Activated CD4-positive, alpha-beta T cell treated with anti-CD3 and anti-CD28 coated beads for 36 hours (primary cell): ENCODE measurements around the gene PPP6C. TPM values are rescaled to one million over a fixed set of nuclear protein-coding genes. Genes with fewer than 3 reads are reported as not detected.
"Not testable (repeated sequence)": the region's sequence is repeated elsewhere in the genome, so short reads cannot be mapped to it uniquely, and the experiment has no call there.

Source experiments
- ATAC-seq: fragments of 200-7000 bp; cut with Tn5 transposase; one replicate; pipeline ENCODE4 v1.10.0; 2021; ENCODE audit warnings: mild to moderate bottlenecking, moderate library complexity
- CTCF ChIA-PET: fragments of 350-600 bp; sonication (Branson Sonifier 250); formaldehyde crosslinking; loops from one replicate; lab custom pipeline; 2021; ENCODE audit warnings: antibody characterized with exemption; lab: Charles Lee
- POLR2A ChIA-PET: fragments of 350-600 bp; sonication (Branson Sonifier 250); formaldehyde crosslinking; loops from one replicate; lab custom pipeline; 2021; ENCODE audit warnings: antibody characterized with exemption, inconsistent platforms; lab: Charles Lee
- DNase-seq: peaks from one replicate; pipeline ENCODE4 v3.0.0-alpha.2; 2020
- H3K27ac Mint-ChIP-seq: one replicate; pipeline ENCODE4 v1.8.0; 2021; ENCODE audit warnings: mixed read lengths
- H3K27me3 Mint-ChIP-seq: one replicate; pipeline ENCODE4 v1.8.0; 2021; ENCODE audit warnings: mixed read lengths
- H3K36me3 Mint-ChIP-seq: one replicate; pipeline ENCODE4 v1.8.0; 2021; ENCODE audit warnings: low read depth, mixed read lengths
- H3K4me1 Mint-ChIP-seq: one replicate; pipeline ENCODE4 v1.8.0; 2021; ENCODE audit warnings: mixed read lengths
- H3K4me3 Mint-ChIP-seq: one replicate; pipeline ENCODE4 v1.8.0; 2021; ENCODE audit warnings: mild to moderate bottlenecking, moderate library complexity, mixed read lengths
- H3K9me3 Mint-ChIP-seq: one replicate; pipeline ENCODE4 v1.8.0; 2021; ENCODE audit warnings: low read depth, mixed read lengths
- intact Hi-C, 2 experiments: fragments of 100-400 bp; cut with DNase I in 1 of 2; cut with micrococcal nuclease in 1 of 2; formaldehyde crosslinking; loops; one replicate each; pipeline versions ENCODE4 v1.14.2 to v1.15.1; 2022 to 2024; cut with DNase I, micrococcal nuclease
- total RNA-seq, 2 experiments: library from RNA; stranded (reverse); gene quantifications; one replicate each; pipeline ENCODE4 v1.2.3, GENCODE V29; 2021

Gene PPP6C
- total RNA-seq, 2 experiments from 2014 or later: 35.1 to 47.3 TPM

DNA sequence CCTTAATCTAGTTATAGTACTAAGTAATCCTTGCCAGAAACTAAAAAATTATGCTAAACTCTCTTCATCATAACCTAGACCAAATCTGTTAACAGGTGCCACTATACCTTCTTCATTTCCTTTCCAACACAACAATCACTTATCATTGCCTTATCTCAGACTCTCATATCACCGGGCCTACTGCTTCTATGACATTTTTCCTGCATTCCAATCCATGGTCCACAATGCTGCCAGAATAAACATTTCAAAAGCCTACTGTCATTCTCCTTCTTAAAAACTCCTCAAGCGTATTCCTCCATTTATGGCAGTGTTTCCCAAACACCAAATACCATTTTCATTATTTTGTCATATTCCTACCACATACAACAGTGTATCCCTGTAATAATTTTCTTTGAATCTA, 6.5 kb downstream of the PPP6C start:
- Mint-ChIP-seq H3K4me1 (peaks cover 70% of the 10 kb centered on the region), H3K4me3 (no peak overlapping the region), H3K9me3 (peaks cover 5% of the 10 kb centered on the region), H3K27ac (no peak overlapping the region), H3K36me3 (peaks cover 34% of the 10 kb centered on the region), H3K27me3 (no peaks in the 10 kb centered on the region)
- no peak for ATAC-seq
- intact Hi-C loops: no loop called here
- POLR2A ChIA-PET: no interaction called here
- CTCF ChIA-PET: no interaction called here
- DNase-seq: no peak

DNA sequence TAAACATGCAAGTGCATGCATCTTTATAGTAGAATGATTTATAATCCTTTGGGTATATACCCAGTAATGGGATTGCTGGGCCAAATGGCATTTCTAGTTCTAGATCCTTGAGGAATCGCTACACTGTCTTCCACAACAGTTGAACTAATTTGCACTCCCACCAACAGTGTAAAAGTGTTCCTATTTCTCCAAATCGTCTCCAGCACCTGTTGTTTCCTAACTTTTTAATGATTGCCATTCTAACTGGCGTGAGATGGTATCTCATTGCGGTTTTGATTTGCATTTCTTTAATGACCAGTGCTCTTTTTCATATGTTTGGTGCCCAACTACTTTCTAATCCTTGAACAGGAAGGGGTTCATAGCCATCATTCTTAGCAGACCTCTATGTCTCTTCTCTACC, 7.8 kb downstream of the PPP6C start:
- H3K27me3 Mint-ChIP-seq, POLR2A ChIA-PET, H3K4me3 Mint-ChIP-seq, ATAC-seq, H3K9me3 Mint-ChIP-seq, intact Hi-C loops, DNase-seq: not testable (repeated sequence)
- peak overlapping the region; percentile 18 for H3K27ac Mint-ChIP-seq
- CTCF ChIA-PET: interaction anchor here (1.0 kb wide), 1 partner anchor 16 kb away, joined by 3 read pairs; no protein-coding TSS in a partner anchor
- peaks cover 66% of the 10 kb centered on the region for H3K4me1 Mint-ChIP-seq
- peaks cover 34% of the 10 kb centered on the region for H3K36me3 Mint-ChIP-seq

DNA sequence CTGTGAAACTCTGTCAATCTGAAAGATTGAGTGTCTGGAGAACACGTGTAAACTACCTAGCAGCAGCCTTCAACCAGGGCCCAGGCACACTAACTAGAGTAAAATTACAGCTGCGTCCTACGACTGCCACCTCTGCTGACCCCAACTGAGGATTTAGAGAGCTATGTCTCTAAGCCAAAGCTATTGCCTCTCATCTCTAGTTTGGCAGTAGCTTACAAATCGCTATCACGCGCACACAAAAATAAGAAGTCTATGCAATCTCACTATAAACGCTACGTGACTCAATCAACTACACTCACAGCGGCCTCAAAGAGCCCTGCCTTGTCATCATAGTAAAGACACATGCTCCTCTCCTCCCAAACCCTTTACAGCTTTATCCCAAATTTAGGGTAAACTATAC, 8.7 kb downstream of the PPP6C start:
- peaks cover 5% of the 10 kb centered on the region for H3K9me3 Mint-ChIP-seq
- DNase-seq (no peak), ATAC-seq (no peak)
- no peaks in the 10 kb centered on the region for H3K27me3 Mint-ChIP-seq
- POLR2A ChIA-PET: no interaction called here
- intact Hi-C loops: no loop called here
- H3K4me1 Mint-ChIP-seq: peaks cover 70% of the 10 kb centered on the region
- H3K36me3 Mint-ChIP-seq: peaks cover 34% of the 10 kb centered on the region
- peak overlapping the region; percentile 65 for H3K27ac Mint-ChIP-seq
- no peak overlapping the region for H3K4me3 Mint-ChIP-seq
- CTCF ChIA-PET: no interaction called here

DNA sequence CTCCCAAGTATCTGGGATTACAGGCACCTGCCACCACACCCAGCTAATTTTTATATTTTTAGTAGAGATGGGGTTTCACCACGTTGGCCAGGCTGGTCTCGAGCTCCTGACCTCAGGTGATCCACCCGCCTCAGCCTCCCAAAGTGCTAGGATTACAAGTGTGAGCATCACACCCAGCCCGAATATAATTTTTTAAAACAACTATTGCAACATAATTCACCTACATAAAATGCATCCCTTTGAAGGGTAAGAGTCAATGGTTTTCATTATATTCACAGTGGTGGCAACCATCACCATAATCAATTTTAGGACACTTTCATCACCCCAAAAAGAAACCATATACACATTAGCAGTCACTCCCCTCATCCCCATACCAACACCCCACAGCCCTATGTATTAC, 9.8 kb downstream of the PPP6C start:
- POLR2A ChIA-PET: not testable (repeated sequence)

DNA sequence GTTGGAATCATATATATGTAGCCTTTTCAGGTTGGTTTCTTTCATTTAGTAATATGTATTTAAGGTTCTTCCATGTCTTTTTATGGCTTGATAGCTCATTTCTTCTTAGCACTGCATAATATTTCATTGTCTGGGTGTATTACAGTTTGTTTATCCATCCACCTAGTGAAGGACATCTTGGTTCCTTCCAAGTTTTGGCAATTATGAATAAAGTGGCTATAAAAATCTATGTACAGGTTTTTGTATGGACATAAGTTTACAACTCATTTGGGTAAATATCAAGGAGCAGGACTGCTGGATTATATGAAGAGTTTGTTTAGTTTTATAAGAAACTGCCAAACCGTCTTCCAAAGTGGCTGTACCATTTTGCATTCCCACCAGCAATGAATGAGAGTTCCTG, 11.7 kb downstream of the PPP6C start:
- no peaks in the 10 kb centered on the region for H3K27me3 Mint-ChIP-seq
- H3K36me3 Mint-ChIP-seq: peaks cover 25% of the 10 kb centered on the region
- POLR2A ChIA-PET: no interaction called here
- H3K9me3 Mint-ChIP-seq: peaks cover 5% of the 10 kb centered on the region
- CTCF ChIA-PET: interaction anchor here (0.7 kb wide), 1 partner anchor 34 kb away, joined by 4 read pairs; no protein-coding TSS in a partner anchor
- H3K4me3 Mint-ChIP-seq: no peak overlapping the region
- H3K4me1 Mint-ChIP-seq: peaks cover 58% of the 10 kb centered on the region
- ATAC-seq (no peak), DNase-seq (no peak)
- intact Hi-C loops: no loop called here
- no peak overlapping the region for H3K27ac Mint-ChIP-seq

More for the DNA sequence above, 9.8 kb downstream of the PPP6C start:
- ATAC-seq, H3K4me3 Mint-ChIP-seq, DNase-seq, H3K27ac Mint-ChIP-seq, H3K9me3 Mint-ChIP-seq, H3K27me3 Mint-ChIP-seq, intact Hi-C loops: not testable (repeated sequence)
- CTCF ChIA-PET: interaction anchor here (0.7 kb wide), 1 partner anchor 29 kb away, joined by 3 read pairs; no protein-coding TSS in a partner anchor
- Mint-ChIP-seq H3K4me1 (peaks cover 60% of the 10 kb centered on the region), H3K36me3 (peaks cover 31% of the 10 kb centered on the region)

DNA sequence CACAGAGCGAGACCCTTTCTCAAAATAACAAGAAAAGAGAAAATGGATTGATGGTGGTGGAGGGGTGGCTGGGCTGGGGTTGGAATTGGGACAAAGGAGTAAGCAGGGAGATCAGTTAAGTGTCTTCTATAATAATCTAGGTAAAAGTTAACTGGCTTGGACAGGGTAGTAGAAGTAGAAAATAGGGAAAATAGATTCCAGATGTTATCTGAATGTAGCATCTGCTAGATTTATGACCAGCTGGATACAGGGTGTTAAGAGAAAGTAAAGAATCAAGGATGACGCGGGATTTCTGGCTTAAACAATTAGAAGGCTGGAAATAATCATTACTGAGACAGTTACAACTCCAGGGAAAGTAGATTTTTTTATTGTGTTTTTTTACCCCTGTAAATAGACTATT, 13.0 kb downstream of the PPP6C start:
- Mint-ChIP-seq H3K4me3 (no peak overlapping the region), H3K9me3 (no peaks in the 10 kb centered on the region), H3K36me3 (peaks cover 22% of the 10 kb centered on the region), H3K4me1 (peaks cover 57% of the 10 kb centered on the region), H3K27me3 (no peaks in the 10 kb centered on the region), H3K27ac (no peak overlapping the region)
- DNase-seq (no peak), ATAC-seq (no peak)
- POLR2A ChIA-PET: interaction anchor here (1.1 kb wide), 1 partner anchor 9 kb away, joined by 3 read pairs; no protein-coding TSS in a partner anchor
- CTCF ChIA-PET: no interaction called here
- intact Hi-C loops: no loop called here

DNA sequence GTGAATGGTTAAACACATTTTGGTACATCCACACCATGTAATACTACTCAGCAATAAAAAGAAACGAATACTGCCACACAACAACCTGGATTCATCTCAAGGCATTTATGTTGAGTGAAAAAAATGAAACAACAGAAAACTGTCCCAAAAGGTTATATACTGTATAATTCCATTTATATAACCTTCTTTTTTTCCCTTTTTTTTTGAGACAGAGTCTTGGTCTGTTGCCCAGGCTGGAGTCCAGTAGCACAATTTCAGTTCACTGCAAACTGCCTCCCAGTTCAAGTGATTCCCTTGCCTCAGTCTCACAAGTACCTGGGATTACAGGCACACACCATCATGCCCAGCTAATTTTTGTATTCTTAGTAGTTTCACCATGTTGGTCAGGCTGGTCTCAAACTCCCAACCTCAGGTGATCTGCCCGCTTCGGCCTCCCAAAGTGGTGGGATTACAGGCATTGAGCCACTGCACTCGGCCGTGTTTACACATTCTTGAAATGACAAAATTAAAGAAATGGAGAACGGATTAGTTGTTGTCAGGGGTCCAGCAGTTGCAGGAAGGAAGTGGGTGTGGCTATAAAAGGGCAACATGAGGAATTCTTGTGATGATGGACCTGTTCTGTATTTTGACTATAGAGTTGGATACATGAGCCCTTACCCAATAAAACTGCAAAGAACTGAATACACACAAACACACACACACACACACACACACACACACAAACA, 17.4 kb downstream of the PPP6C start:
- intact Hi-C loops: no loop called here
- H3K9me3 Mint-ChIP-seq: no peaks in the 10 kb centered on the region
- H3K4me1 Mint-ChIP-seq: peaks cover 32% of the 10 kb centered on the region
- H3K27me3 Mint-ChIP-seq: no peaks in the 10 kb centered on the region
- ATAC-seq: no peak
- H3K27ac Mint-ChIP-seq: peak overlapping the region; percentile 52
- no peak overlapping the region for H3K4me3 Mint-ChIP-seq
- ChIA-PET CTCF (no interaction called here), POLR2A (no interaction called here)
- H3K36me3 Mint-ChIP-seq: peaks cover 24% of the 10 kb centered on the region
- DNase-seq: no peak

DNA sequence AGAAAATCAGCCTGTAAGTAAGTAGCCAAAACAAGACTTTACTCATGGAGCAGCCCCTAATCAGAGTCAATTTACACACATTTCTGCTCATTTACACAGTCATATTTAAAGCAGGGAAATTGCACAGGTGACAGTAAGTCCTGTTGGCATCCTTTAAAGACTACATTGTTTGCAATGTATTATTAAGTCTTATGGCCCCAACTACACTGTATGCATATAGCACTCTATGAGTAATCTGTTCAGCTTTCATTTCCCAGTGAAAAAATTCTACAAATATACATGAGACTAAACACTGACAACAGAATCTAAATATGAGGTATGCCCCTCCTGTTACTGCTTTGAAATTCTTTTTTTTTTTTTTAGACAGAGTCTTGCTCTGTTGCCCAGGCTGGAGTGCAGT, 19.7 kb downstream of the PPP6C start:
- H3K4me3 Mint-ChIP-seq: no peak overlapping the region
- intact Hi-C loops: no loop called here
- ChIA-PET POLR2A (no interaction called here), CTCF (no interaction called here)
- peaks cover 27% of the 10 kb centered on the region for H3K36me3 Mint-ChIP-seq
- DNase-seq (no peak), ATAC-seq (peak; percentile 51)
- peaks cover 30% of the 10 kb centered on the region for H3K4me1 Mint-ChIP-seq
- no peak overlapping the region for H3K27ac Mint-ChIP-seq
- H3K9me3 Mint-ChIP-seq: no peaks in the 10 kb centered on the region
- no peaks in the 10 kb centered on the region for H3K27me3 Mint-ChIP-seq

DNA sequence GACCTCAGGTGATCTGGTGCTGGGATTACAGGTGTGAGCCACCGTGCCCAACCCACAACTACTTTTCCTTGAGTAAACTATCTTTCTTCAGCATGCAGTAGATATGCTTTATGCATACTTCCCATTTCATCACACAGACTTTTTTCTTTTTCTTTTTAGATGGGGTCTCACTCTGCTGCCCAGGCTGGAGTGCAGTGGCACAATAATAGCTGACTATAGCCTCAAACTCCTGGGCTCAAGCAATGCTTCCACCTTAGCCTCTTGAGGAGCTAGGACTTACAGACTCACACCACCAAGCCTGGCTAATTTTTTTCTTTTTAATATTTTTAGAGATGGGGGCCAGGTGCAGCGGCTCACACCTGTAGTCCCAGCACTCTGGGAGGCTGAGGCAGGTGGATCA, 22.8 kb downstream of the PPP6C start:
- Mint-ChIP-seq H3K4me1 (peaks cover 15% of the 10 kb centered on the region), H3K36me3 (peaks cover 22% of the 10 kb centered on the region), H3K4me3 (no peak overlapping the region), H3K27ac (no peak overlapping the region), H3K9me3 (no peaks in the 10 kb centered on the region), H3K27me3 (no peaks in the 10 kb centered on the region)
- POLR2A ChIA-PET: no interaction called here
- DNase-seq (no peak), ATAC-seq (no peak)
- CTCF ChIA-PET: no interaction called here
- intact Hi-C loops: no loop called here

DNA sequence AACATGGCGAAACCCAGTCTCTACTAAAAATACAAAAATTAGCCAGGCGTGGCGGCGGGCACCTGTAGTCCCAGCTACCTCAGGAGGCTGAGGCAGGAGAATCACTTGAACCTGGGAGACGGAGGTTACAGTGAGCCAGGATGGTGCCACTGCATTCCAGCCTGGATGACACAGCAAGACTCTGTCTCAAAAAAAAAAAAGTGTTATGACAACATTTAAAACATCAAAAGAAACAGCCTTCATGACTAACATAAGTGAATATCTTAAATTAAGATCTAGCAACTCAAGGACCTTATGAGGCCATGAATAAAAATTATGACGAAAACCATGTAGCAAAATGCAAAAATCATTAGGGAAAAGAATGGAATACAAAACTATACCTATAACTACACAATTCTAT, 26.7 kb downstream of the PPP6C start:
- intact Hi-C loops, H3K4me1 Mint-ChIP-seq, H3K27ac Mint-ChIP-seq, DNase-seq, POLR2A ChIA-PET, H3K9me3 Mint-ChIP-seq, CTCF ChIA-PET, H3K4me3 Mint-ChIP-seq, ATAC-seq, H3K36me3 Mint-ChIP-seq, H3K27me3 Mint-ChIP-seq: not testable (repeated sequence)

DNA sequence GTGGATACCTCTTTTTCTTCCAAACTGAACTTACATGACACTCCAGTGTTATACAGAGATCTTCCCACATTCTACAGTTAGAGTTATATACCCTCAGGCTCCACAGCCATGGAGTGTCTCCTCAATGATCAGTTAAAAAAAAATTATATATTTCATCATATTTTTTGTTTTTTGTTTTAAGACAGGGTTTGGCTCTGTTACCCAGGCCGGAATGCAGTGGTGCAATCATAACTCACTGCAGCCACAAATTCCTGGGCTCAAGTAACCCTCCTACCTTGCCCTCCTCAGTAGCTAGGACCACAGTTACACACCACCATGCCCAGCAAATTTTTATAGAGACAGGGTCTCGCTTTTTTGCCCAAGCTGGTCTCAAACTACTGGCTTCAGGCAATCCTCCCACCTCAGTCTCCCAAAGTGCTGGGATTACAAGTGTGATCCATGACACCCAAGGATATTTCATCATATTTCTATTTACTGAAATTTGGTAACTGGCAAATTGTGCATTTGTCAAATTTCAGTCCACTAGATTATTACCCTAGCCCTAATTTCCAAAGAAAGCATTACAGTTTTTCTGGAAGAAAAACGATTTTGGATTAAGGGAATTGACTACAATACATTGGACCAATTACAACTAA, 28.2 kb downstream of the PPP6C start:
- ChIA-PET CTCF (interaction anchor here (0.8 to 1.2 kb wide), 2 partner anchors 14 to 108 kb away, joined by 3 to 6 read pairs; no protein-coding TSS in a partner anchor), POLR2A (interaction anchor here (0.6 kb wide), 1 partner anchor 52 kb away, joined by 3 read pairs; no protein-coding TSS in a partner anchor)
- no peak overlapping the region for H3K27ac Mint-ChIP-seq
- H3K4me3 Mint-ChIP-seq: no peak overlapping the region
- DNase-seq (no peak), ATAC-seq (no peak)
- intact Hi-C loops: no loop called here
- H3K36me3 Mint-ChIP-seq: peaks cover 8% of the 10 kb centered on the region
- peaks cover 6% of the 10 kb centered on the region for H3K4me1 Mint-ChIP-seq
- no peaks in the 10 kb centered on the region for H3K27me3 Mint-ChIP-seq
- H3K9me3 Mint-ChIP-seq: no peaks in the 10 kb centered on the region
